Natural killer cell (primary cell): ENCODE data around the gene HSFX4. TPM values are rescaled to one million over a fixed set of nuclear protein-coding genes. Genes with fewer than 3 reads are reported as not detected.

Experiments used
- ATAC-seq, 3 donors: fragments of 150-1000 bp in 2 of 3; fragments of 200-7000 bp in 1 of 3; cut with Tn5 transposase; 1 replicate in 1 of 3; 2 replicates in 2 of 3; pipeline ENCODE4 v1.10.0; 2021; ENCODE audit warnings: mild to moderate bottlenecking in 2 of 3, moderate library complexity in 2 of 3
- DNase-seq, 2 donors: peaks; one replicate each; pipeline versions ENCODE4 v3.0.0 to v3.0.0-alpha.2; 2013 to 2021; ENCODE audit warnings: mixed read lengths in 1 of 2
- H3K27ac ChIP-seq: one replicate; pipeline ENCODE4 v1.5.1; 2013; ENCODE audit warnings: mild to moderate bottlenecking, low read length
- H3K27me3 ChIP-seq: one replicate; pipeline ENCODE4 v1.6.1; 2013; ENCODE audit warnings: low read length; ENCODE audit not compliant: control insufficient read depth, insufficient read depth
- H3K36me3 ChIP-seq: one replicate; pipeline ENCODE4 v1.6.1; 2013; ENCODE audit warnings: low read length; ENCODE audit not compliant: control insufficient read depth, insufficient read depth
- H3K4me1 ChIP-seq: one replicate; pipeline ENCODE4 v1.6.1; 2013; ENCODE audit warnings: low read length; ENCODE audit not compliant: control insufficient read depth, insufficient read depth
- H3K4me3 ChIP-seq: one replicate; pipeline ENCODE4 v1.5.1; 2013; ENCODE audit warnings: low read length
- H3K9me3 ChIP-seq: one replicate; pipeline ENCODE4 v1.6.1; 2013; ENCODE audit warnings: low read length; ENCODE audit not compliant: control insufficient read depth, insufficient read depth
- H3K27ac Mint-ChIP-seq, 2 donors: one replicate each; pipeline ENCODE4 v1.8.0; 2022; ENCODE audit warnings: mild to moderate bottlenecking in 2 of 2, mixed read lengths in 2 of 2, moderate library complexity in 1 of 2
- H3K27me3 Mint-ChIP-seq, 2 donors: one replicate each; pipeline ENCODE4 v1.8.0; 2022; ENCODE audit warnings: low read depth in 2 of 2, mixed read lengths in 2 of 2
- H3K36me3 Mint-ChIP-seq: one replicate; pipeline ENCODE4 v1.8.0; 2022; ENCODE audit warnings: mixed read lengths
- H3K4me1 Mint-ChIP-seq, 2 donors: one replicate each; pipeline ENCODE4 v1.8.0; 2022; ENCODE audit warnings: mixed read lengths in 2 of 2
- H3K4me3 Mint-ChIP-seq: one replicate; pipeline ENCODE4 v1.8.0; 2022; ENCODE audit warnings: mild to moderate bottlenecking, moderate library complexity, mixed read lengths
- H3K9me3 Mint-ChIP-seq, 2 donors: one replicate each; pipeline ENCODE4 v1.8.0; 2022; ENCODE audit warnings: mixed read lengths in 2 of 2
- CTCF ChIP-seq: fragments of 200-600 bp; IDR thresholded peaks from one replicate; pipeline ENCODE4 v1.8.0; 2022; ENCODE audit warnings: antibody characterized with exemption
- WGBS: methylation state at CpG from one replicate; pipeline ENCODE4 v1.1.7; 2013; ENCODE audit warnings: missing lambda C conversion rate; ENCODE audit not compliant: insufficient coverage; 5-methylcytosine and 5-hydroxymethylcytosine counted together
- intact Hi-C: fragments of 100-400 bp; cut with micrococcal nuclease; formaldehyde crosslinking; loops from one replicate; pipeline ENCODE4 v1.14.2; 2022
- total RNA-seq, 4 donors: library from RNA; stranded (reverse); fragments of 120-200 nt in 1 of 4; gene quantifications; one replicate each; pipeline versions ENCODE4 v1.2.3 to v1.2.4, GENCODE V29; 2013 to 2022

Gene HSFX4
- total RNA-seq, 3 donors from 2014 or later (not counting 1 experiment from before 2014, with no cell fraction given), result not detected

GRCh38 chrX:149903889-149904748 is 25.3 kb upstream of the HSFX4 start:
- ATAC-seq (no peak), DNase-seq (no peak)
- H3K9me3 ChIP-seq, result no peaks in the 10 kb centered on the region
- H3K27me3 ChIP-seq, result no peaks in the 10 kb centered on the region
- Mint-ChIP-seq H3K27me3 (peaks cover 0 to 6% of the 10 kb centered on the region in 2 donors), H3K27ac (peak overlapping the region in 1 of 2 donors; percentile 67), H3K4me1 (peaks cover 5 to 10% of the 10 kb centered on the region in 2 donors), H3K36me3 (no peaks in the 10 kb centered on the region), H3K9me3 (no peaks in the 10 kb centered on the region), H3K4me3 (peak overlapping the region; percentile 14)
- intact Hi-C loops, result no loop called here
- no CpG with 5 or more reads among the region's 6 CpGs for WGBS
- H3K4me3 ChIP-seq, result no peak overlapping the region
- TF ChIP-seq CTCF, result no peak
- H3K27ac ChIP-seq, result no peak overlapping the region
- H3K4me1 ChIP-seq, result no peaks in the 10 kb centered on the region
- no peaks in the 10 kb centered on the region for H3K36me3 ChIP-seq

GRCh38 chrX:149908308-149908707 is 21.1 kb upstream of the HSFX4 start:
- H3K36me3 ChIP-seq, result no peaks in the 10 kb centered on the region
- Mint-ChIP-seq H3K36me3 (no peaks in the 10 kb centered on the region), H3K27me3 (no peaks in the 10 kb centered on the region), H3K4me3 (no peak overlapping the region), H3K27ac (no peak overlapping the region), H3K4me1 (peaks cover 5 to 10% of the 10 kb centered on the region in 2 donors), H3K9me3 (peaks cover 0 to 2% of the 10 kb centered on the region in 2 donors)
- no peaks in the 10 kb centered on the region for H3K27me3 ChIP-seq
- no peak overlapping the region for H3K4me3 ChIP-seq
- ATAC-seq, result no peak
- no peaks in the 10 kb centered on the region for H3K4me1 ChIP-seq
- 90% methylated on average over 1 of the region's 3 CpGs for WGBS
- no peaks in the 10 kb centered on the region for H3K9me3 ChIP-seq
- no peak overlapping the region for H3K27ac ChIP-seq
- no peak for TF ChIP-seq CTCF
- intact Hi-C loops, result no loop called here
- no peak for DNase-seq

GRCh38 chrX:149908727-149909126 is 20.6 kb upstream of the HSFX4 start:
- no peaks in the 10 kb centered on the region for H3K36me3 ChIP-seq
- H3K27ac Mint-ChIP-seq, result no peak overlapping the region
- H3K27me3 Mint-ChIP-seq, result no peaks in the 10 kb centered on the region
- no peak for DNase-seq
- no peaks in the 10 kb centered on the region for H3K9me3 ChIP-seq
- H3K27ac ChIP-seq, result no peak overlapping the region
- peaks cover 5 to 10% of the 10 kb centered on the region in 2 donors for H3K4me1 Mint-ChIP-seq
- H3K36me3 Mint-ChIP-seq, result no peaks in the 10 kb centered on the region
- no peak overlapping the region for H3K4me3 Mint-ChIP-seq
- peaks cover 0 to 2% of the 10 kb centered on the region in 2 donors for H3K9me3 Mint-ChIP-seq
- H3K4me3 ChIP-seq, result no peak overlapping the region
- no peak for TF ChIP-seq CTCF
- no peaks in the 10 kb centered on the region for H3K27me3 ChIP-seq
- intact Hi-C loops, result no loop called here
- ATAC-seq, result no peak
- H3K4me1 ChIP-seq, result no peaks in the 10 kb centered on the region
